ENCODE results near the gene RPL15.

GRCh38 chr3:23921052-23921511 is 4.2 kb downstream of the RPL15 start:
- TF ChIP-seq CTCF (IDR thresholded peaks at IDR 0.05; ENCODE audit: insufficient read depth, low read depth, low read length) = no peak
- no peak for TF ChIP-seq EZH2 (IDR thresholded peaks at IDR 0.05; ENCODE audit: insufficient read depth, low read length)

All from astrocyte (in vitro differentiated cells and primary cell).